Endothelial cell of umbilical vein (primary cell): ENCODE results near the gene DIP2C. TPM values are rescaled to one million over a fixed set of nuclear protein-coding genes. Genes with fewer than 3 reads are reported as not detected.

Experiments
- BruUV-seq: library from RNA; stranded (reverse); fragments of 400-500 nt; replicated peaks from 2 replicates; lab custom pipeline; 2021; lab: Mats Ljungman, UMichigan
- CTCF ChIA-PET: fragments of 300-600, 350-600 bp; sonication (Branson Sonifier 250); formaldehyde crosslinking; loops from one replicate; lab custom pipeline; 2021; ENCODE audit warnings: antibody characterized with exemption, inconsistent platforms; lab: Charles Lee
- POLR2A ChIA-PET: fragments of 300-600, 350-600 bp; sonication (Branson Sonifier 250); formaldehyde crosslinking; loops from one replicate; lab custom pipeline; 2021; ENCODE audit warnings: antibody characterized with exemption, inconsistent platforms; lab: Charles Lee
- DNase-seq: peaks from one replicate; pipeline ENCODE4 v3.0.0-alpha.2; 2011; ENCODE audit warnings: low read depth, low spot score
- FAIRE-seq: peaks from 2 replicates; lab custom pipeline; 2011; peaks lifted over from hg19 to GRCh38; lab: Jason Lieb, UNC
- H2AFZ ChIP-seq: 2 replicates; pipeline ENCODE4 v1.6.0; 2012; ENCODE audit warnings: low read depth, low read length, control low read depth, inconsistent platforms
- H3K27ac ChIP-seq: 2 replicates; pipeline ENCODE4 v1.5.1; 2011; ENCODE audit warnings: low read depth, mild to moderate bottlenecking, control low read depth, low read length, moderate library complexity; ENCODE audit not compliant: insufficient read depth
- H3K27me3 ChIP-seq, 2 experiments: 2 replicates each; pipeline versions ENCODE4 v1.6.0 to v1.6.1; 2011; ENCODE audit warnings: low read length in 2 of 2, mixed read lengths in 1 of 2; ENCODE audit not compliant: control insufficient read depth in 2 of 2, insufficient read depth in 2 of 2
- H3K36me3 ChIP-seq, 2 experiments: 2 replicates in 1 of 2; 3 replicates in 1 of 2; pipeline ENCODE4 v1.5.1; 2011; ENCODE audit warnings: low read length in 2 of 2, mild to moderate bottlenecking in 1 of 2, moderate library complexity in 1 of 2; ENCODE audit not compliant: control insufficient read depth in 2 of 2, insufficient read depth in 2 of 2; ENCODE audit errors: extremely low read depth in 1 of 2
- H3K4me1 ChIP-seq: 3 replicates; pipeline ENCODE4 v1.5.1; 2011; ENCODE audit warnings: mild to moderate bottlenecking, low read length; ENCODE audit not compliant: control insufficient read depth, insufficient read depth; ENCODE audit errors: extremely low read depth
- H3K4me2 ChIP-seq: 2 replicates; pipeline ENCODE4 v1.6.1; 2011; ENCODE audit warnings: low read length, control low read depth, mixed read lengths; ENCODE audit not compliant: insufficient read depth
- H3K4me3 ChIP-seq, 3 experiments: fragments of 200-600 bp in 1 of 3; sonication (generic), shearing (Covaris generic) in 1 of 3; replicated peaks in 1 of 3; 2 replicates each; pipeline ENCODE4 v1.5.1; 2011 to 2016; ENCODE audit warnings: control low read depth in 3 of 3, low read length in 3 of 3, mild to moderate bottlenecking in 2 of 3, inconsistent platforms in 1 of 3, low read depth in 1 of 3, moderate library complexity in 1 of 3; ENCODE audit not compliant: insufficient read depth in 1 of 3
- H3K79me2 ChIP-seq: 2 replicates; pipeline ENCODE4 v1.6.0; 2012; ENCODE audit warnings: low read length, inconsistent platforms; ENCODE audit not compliant: control insufficient read depth, insufficient read depth
- H3K9ac ChIP-seq: replicated peaks from 2 replicates; pipeline ENCODE3; 2011; ENCODE audit warnings: low read length, control low read depth; ENCODE audit not compliant: insufficient read depth; ENCODE audit errors: extremely low read depth
- H3K9me1 ChIP-seq: replicated peaks from 3 replicates; pipeline ENCODE4 v1.6.0; 2011; ENCODE audit warnings: mild to moderate bottlenecking, low read length; ENCODE audit not compliant: control insufficient read depth, insufficient read depth; ENCODE audit errors: extremely low read depth
- H3K9me3 ChIP-seq: replicated peaks from 2 replicates; pipeline ENCODE4 v1.5.1; 2012; ENCODE audit warnings: low read length, inconsistent platforms; ENCODE audit not compliant: control insufficient read depth, insufficient read depth
- H4K20me1 ChIP-seq: replicated peaks from 2 replicates; pipeline ENCODE3; 2011; ENCODE audit warnings: mild to moderate bottlenecking, low read length; ENCODE audit not compliant: control insufficient read depth, insufficient read depth; ENCODE audit errors: extremely low read depth
- CTCF ChIP-seq, 2 donors: IDR thresholded peaks; 1 replicate in 1 of 2; 2 replicates in 1 of 2; pipeline ENCODE4 v1.5.1; 2011; ENCODE audit warnings: low read length in 2 of 2, mild to moderate bottlenecking in 2 of 2, moderate library complexity in 2 of 2, control low read depth in 1 of 2, inconsistent platforms in 1 of 2, low read depth in 1 of 2; ENCODE audit not compliant: insufficient read depth in 1 of 2; ENCODE audit errors: extremely low read depth in 1 of 2
- FOS ChIP-seq: IDR thresholded peaks from 2 replicates; pipeline ENCODE4 v1.6.1; 2011; ENCODE audit warnings: mild to moderate bottlenecking, low read length, moderate library complexity, borderline replicate concordance; ENCODE audit not compliant: insufficient read depth
- GATA2 ChIP-seq: IDR thresholded peaks from 2 replicates; pipeline ENCODE4 v1.7.0; 2011; ENCODE audit warnings: low read depth, mild to moderate bottlenecking, moderate library complexity, mixed read lengths, low read length; ENCODE audit not compliant: insufficient read length, insufficient read depth
- dilution Hi-C: fragments of 300-500 bp; cut with MboI; formaldehyde crosslinking; loops from one replicate; pipeline ENCODE4 v1.15.0; 2019; ENCODE audit warnings: low sequenced_read_pairs; ENCODE audit not compliant: extremely low pct_ligation_motif_present
- intact Hi-C: fragments of 100-400 bp; cut with micrococcal nuclease; formaldehyde crosslinking; loops from one replicate; pipeline ENCODE4 v1.10.0; 2022
- polyA plus RNA-seq, 4 experiments: library from polyadenylated mRNA; depleted of rRNA in 3 of 4; stranded (reverse) in 3 of 4; unstranded in 1 of 4; fragments of >200 nt; gene quantifications; 2 replicates each; pipeline versions ENCODE4 v1.2.1 to v1.2.3, GENCODE V29; 2011 to 2012; ENCODE audit warnings: missing spikeins in 1 of 4
- total RNA-seq: library from RNA; stranded (reverse); gene quantifications from 2 replicates; pipeline ENCODE4 v1.2.3, GENCODE V29; 2021

Gene DIP2C
- total and polyA plus RNA-seq, 2 donors (not counting 3 experiments of a cell fraction or from before 2014, with no cell fraction given) = 3.6 to 10.7 TPM

DNA sequence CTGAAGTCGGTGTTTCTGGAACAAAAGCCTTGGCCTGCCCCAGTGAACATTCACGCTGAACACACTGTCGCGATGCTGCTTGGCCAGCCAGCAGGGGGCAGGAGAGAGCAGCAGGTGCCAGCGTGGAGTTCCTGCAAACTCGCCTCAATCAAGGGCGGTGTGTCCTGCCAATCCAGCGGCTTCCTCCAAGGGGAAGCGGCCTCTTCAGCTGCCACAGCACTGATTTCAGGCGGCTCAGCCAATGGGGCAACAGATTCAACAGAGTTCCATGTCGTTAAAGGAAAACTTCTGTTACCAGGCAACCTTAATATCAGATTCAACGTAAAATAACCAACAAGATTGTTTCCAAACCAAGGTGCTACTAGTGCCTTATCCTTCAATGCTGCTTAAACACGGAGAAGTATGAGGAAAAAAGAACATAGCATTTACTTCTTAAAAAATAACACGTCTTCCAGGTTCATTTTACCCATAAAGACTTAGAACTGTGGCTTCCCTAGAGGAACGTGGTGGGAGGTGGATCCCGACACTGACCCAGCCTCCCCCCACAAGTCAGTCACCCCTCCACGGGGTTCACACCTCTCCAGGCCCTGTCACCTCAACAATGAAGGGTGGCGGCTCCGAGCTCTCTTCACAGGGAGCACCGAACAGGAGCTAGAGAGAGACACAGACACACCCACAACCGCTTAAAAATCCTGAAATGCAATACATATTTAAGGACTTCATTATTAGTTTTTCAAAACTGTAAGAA, 178.2 kb downstream of the DIP2C start:
- dilution Hi-C loops = no loop called here
- ChIA-PET CTCF (interaction anchor here (0.6 to 3.5 kb wide), 18 partner anchors 10 to 299 kb away, joined by 3 to 33 read pairs (median 4); no protein-coding TSS in a partner anchor), POLR2A (interaction anchor here (0.6 kb wide), 1 partner anchor 475 kb away, joined by 4 read pairs; no protein-coding TSS in a partner anchor)
- H3K9me1 ChIP-seq = no peaks in the 10 kb centered on the region
- FAIRE-seq (peak; percentile 97), DNase-seq (peak; percentile 96)
- H3K9me3 ChIP-seq = no peaks in the 10 kb centered on the region
- H3K79me2 ChIP-seq = no peaks in the 10 kb centered on the region
- H3K4me3 ChIP-seq = no peak overlapping the region
- no peak overlapping the region for H3K9ac ChIP-seq
- H3K4me2 ChIP-seq = peak overlapping the region; percentile 26
- no peaks in the 10 kb centered on the region for H3K27me3 ChIP-seq
- no peaks in the 10 kb centered on the region for H3K36me3 ChIP-seq
- intact Hi-C loops = loop anchor here (1.0 to 2.0 kb wide), 7 partner anchors 44 to 478 kb away; partner anchors contain the start of gene GTPBP4
- no TSS peak for BruUV-seq
- peaks cover 3% of the 10 kb centered on the region for H3K4me1 ChIP-seq
- H2AFZ ChIP-seq = peak overlapping the region; percentile 26
- no peaks in the 10 kb centered on the region for H4K20me1 ChIP-seq
- H3K27ac ChIP-seq = no peak overlapping the region
- TF ChIP-seq CTCF (IDR thresholded peaks at IDR 0.05; ENCODE audit: extremely low read depth in 1 of 2, insufficient read depth in 1 of 2, low read depth in 1 of 2, low read length in 2 of 2) = peak; percentile 98 to 99
- TF ChIP-seq FOS = no peak
- TF ChIP-seq GATA2 = no peak
